ENCODE data around the gene SLITRK5. TPM values are rescaled to one million over a fixed set of nuclear protein-coding genes. Genes with fewer than 3 reads are reported as not detected.

SLITRK5 gene
- polyA plus RNA-seq, 1 experiment: not detected

DNA sequence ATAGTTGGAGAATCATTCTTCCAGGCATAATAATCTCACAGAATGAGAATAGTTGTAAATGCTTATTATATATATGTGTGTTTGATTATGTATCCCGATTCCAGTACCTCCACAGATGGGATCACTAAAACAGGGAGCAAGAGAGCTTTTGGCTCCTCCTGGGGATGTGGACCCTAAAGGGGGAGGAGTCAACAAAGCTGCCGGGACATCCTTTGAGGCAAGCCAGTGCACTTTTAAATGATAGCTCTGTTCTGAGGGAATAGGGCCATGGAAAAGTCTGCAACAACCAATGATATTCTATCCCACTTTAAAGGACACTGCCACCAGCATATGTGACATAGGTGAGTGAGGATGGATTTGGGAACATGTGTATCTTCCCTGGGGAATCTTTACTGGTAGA, 40.8 kb downstream of the SLITRK5 start:
- no peaks in the 10 kb centered on the region for H3K36me3 ChIP-seq (ENCODE audit: control insufficient read depth, insufficient read depth, low read length)
- no peak overlapping the region for H3K4me3 ChIP-seq (ENCODE audit: low read depth, low read length)
- CTCF ChIA-PET: no interaction called here
- TF ChIP-seq, protein P1, sequence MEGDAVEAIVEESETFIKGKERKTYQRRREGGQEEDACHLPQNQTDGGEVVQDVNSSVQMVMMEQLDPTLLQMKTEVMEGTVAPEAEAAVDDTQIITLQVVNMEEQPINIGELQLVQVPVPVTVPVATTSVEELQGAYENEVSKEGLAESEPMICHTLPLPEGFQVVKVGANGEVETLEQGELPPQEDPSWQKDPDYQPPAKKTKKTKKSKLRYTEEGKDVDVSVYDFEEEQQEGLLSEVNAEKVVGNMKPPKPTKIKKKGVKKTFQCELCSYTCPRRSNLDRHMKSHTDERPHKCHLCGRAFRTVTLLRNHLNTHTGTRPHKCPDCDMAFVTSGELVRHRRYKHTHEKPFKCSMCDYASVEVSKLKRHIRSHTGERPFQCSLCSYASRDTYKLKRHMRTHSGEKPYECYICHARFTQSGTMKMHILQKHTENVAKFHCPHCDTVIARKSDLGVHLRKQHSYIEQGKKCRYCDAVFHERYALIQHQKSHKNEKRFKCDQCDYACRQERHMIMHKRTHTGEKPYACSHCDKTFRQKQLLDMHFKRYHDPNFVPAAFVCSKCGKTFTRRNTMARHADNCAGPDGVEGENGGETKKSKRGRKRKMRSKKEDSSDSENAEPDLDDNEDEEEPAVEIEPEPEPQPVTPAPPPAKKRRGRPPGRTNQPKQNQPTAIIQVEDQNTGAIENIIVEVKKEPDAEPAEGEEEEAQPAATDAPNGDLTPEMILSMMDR (IDR thresholded peaks at IDR 0.05; ENCODE audit: insufficient read depth, low read depth, low read length): no peak
- POLR2A ChIA-PET: no interaction called here
- DNase-seq (ENCODE audit: low read depth): no peak
- H3K27me3 ChIP-seq (ENCODE audit: control insufficient read depth, insufficient read depth, low read length): no peaks in the 10 kb centered on the region
